HepG2 (cell line): ENCODE measurements around the gene TMEM106B. TPM values are rescaled to one million over a fixed set of nuclear protein-coding genes. Genes with fewer than 3 reads are reported as not detected.

Experiments used
- ATAC-seq: fragments of 200-7000 bp; cut with Tn5 transposase; 3 replicates; pipeline ENCODE4 v1.9.1; 2020; ENCODE audit warnings: mild to moderate bottlenecking, moderate library complexity
- BruUV-seq: library from RNA; stranded (reverse); fragments of 400-500 nt; replicated peaks from 2 replicates; lab custom pipeline; 2021; lab: Mats Ljungman, UMichigan
- CTCF ChIA-PET: fragments of 300-600 bp; formaldehyde crosslinking; extraction: SDS; loops from one replicate; lab custom pipeline; 2021; ENCODE audit warnings: low total read pairs, inconsistent platforms, low intra/inter-chr PET ratio; lab: Yijun Ruan, JAX
- POLR2A ChIA-PET: fragments of 350-600 bp; sonication (Branson Sonifier 250); formaldehyde crosslinking; loops from one replicate; lab custom pipeline; 2020; ENCODE audit warnings: antibody characterized with exemption, inconsistent platforms; lab: Yijun Ruan, JAX
- DNase-seq: peaks from one replicate; pipeline ENCODE4 v3.0.0-alpha.2; 2015; ENCODE audit warnings: low spot score
- FAIRE-seq: peaks from 3 replicates; lab custom pipeline; 2011; peaks lifted over from hg19 to GRCh38; lab: Jason Lieb, UNC
- H2AFZ ChIP-seq: one replicate; pipeline ENCODE4 v1.6.1; 2011; ENCODE audit warnings: low read length, inconsistent platforms
- H3K27ac ChIP-seq: fragments of 300-600 bp; 3 replicates; pipeline ENCODE4 v1.8.0; 2011; ENCODE audit warnings: mixed run types, mild to moderate bottlenecking, mixed read lengths, low read length, inconsistent platforms; ENCODE audit not compliant: insufficient read depth; ENCODE audit errors: extremely low read length
- H3K27me3 ChIP-seq, 2 experiments: fragments of 200-600 bp in 1 of 2; 2 replicates in 1 of 2; 3 replicates in 1 of 2; pipeline versions ENCODE4 v1.6.0 to v1.8.0; 2011; ENCODE audit warnings: low read length in 2 of 2, mild to moderate bottlenecking in 2 of 2, moderate library complexity in 2 of 2, inconsistent platforms in 1 of 2; ENCODE audit not compliant: insufficient read depth in 2 of 2, control insufficient read depth in 1 of 2
- H3K36me3 ChIP-seq, 2 experiments: fragments of 200-600 bp in 1 of 2; replicated peaks in 1 of 2; 2 replicates in 1 of 2; 3 replicates in 1 of 2; pipeline versions ENCODE4 v1.5.1 to v1.8.0; 2011; ENCODE audit warnings: low read length in 2 of 2, inconsistent platforms in 1 of 2; ENCODE audit not compliant: insufficient read depth in 2 of 2, control insufficient read depth in 1 of 2
- H3K4me1 ChIP-seq: 2 replicates; pipeline ENCODE4 v1.5.1; 2012; ENCODE audit warnings: low read length, inconsistent platforms; ENCODE audit not compliant: insufficient read depth
- H3K4me2 ChIP-seq: 2 replicates; pipeline ENCODE4 v1.6.0; 2011; ENCODE audit warnings: low read depth, low read length, inconsistent platforms
- H3K4me3 ChIP-seq, 3 experiments: fragments of 200-600 bp in 1 of 3; sonication (generic), shearing (Covaris generic) in 1 of 3; replicated peaks in 1 of 3; 2 replicates each; pipeline ENCODE4 v1.5.1; 2011 to 2016; ENCODE audit warnings: low read length in 3 of 3, inconsistent platforms in 2 of 3, low read depth in 2 of 3, mild to moderate bottlenecking in 2 of 3, control low read depth in 1 of 3, mixed read lengths in 1 of 3; ENCODE audit not compliant: insufficient read depth in 1 of 3
- H3K79me2 ChIP-seq: one replicate; pipeline ENCODE4 v1.6.1; 2011; ENCODE audit warnings: low read length, inconsistent platforms; ENCODE audit not compliant: insufficient read depth
- H3K9ac ChIP-seq: 2 replicates; pipeline ENCODE4 v1.6.0; 2011; ENCODE audit warnings: mild to moderate bottlenecking, low read depth, low read length, inconsistent platforms; ENCODE audit not compliant: insufficient read depth
- H3K9me3 ChIP-seq: 2 replicates; pipeline ENCODE4 v1.5.1; 2012; ENCODE audit warnings: mild to moderate bottlenecking, low read length
- H4K20me1 ChIP-seq: 2 replicates; pipeline ENCODE4 v1.6.0; 2011; ENCODE audit warnings: inconsistent platforms, mild to moderate bottlenecking, low read length, moderate library complexity; ENCODE audit not compliant: insufficient read depth
- ATM ChIP-seq: fragments of 450-650 bp; IDR thresholded peaks from 2 replicates; pipeline ENCODE4 v1.7.1; 2017; ENCODE audit warnings: mild to moderate bottlenecking, borderline replicate concordance
- GATAD2A ChIP-seq: IDR thresholded peaks from 2 replicates; pipeline ENCODE4 v1.6.1; 2016
- HCFC1 ChIP-seq: fragments of 150-350 bp; IDR thresholded peaks from 2 replicates; pipeline ENCODE4 v1.6.1; 2014; ENCODE audit warnings: low read depth, low read length
- MAFG ChIP-seq: sonication (generic); formaldehyde crosslinking; IDR thresholded peaks from 2 replicates; pipeline ENCODE4 v1.5.1; 2020; ENCODE audit warnings: mild to moderate bottlenecking, missing genetic modification reagents
- NKX3-1 ChIP-seq: sonication (generic); formaldehyde crosslinking; IDR thresholded peaks from 2 replicates; pipeline ENCODE4 v1.5.0; 2020; ENCODE audit warnings: missing genetic modification reagents
- SMAD1 ChIP-seq: sonication (generic); formaldehyde crosslinking; IDR thresholded peaks from 2 replicates; pipeline ENCODE4 v1.4.0; 2020; ENCODE audit warnings: missing genetic modification reagents, low read depth, mild to moderate bottlenecking, borderline replicate concordance
- SRSF9 ChIP-seq: fragments of 200-400 bp; formaldehyde crosslinking; IDR thresholded peaks from 2 replicates; pipeline ENCODE4 v1.6.1; 2018; ENCODE audit warnings: borderline replicate concordance, mild to moderate bottlenecking, low read depth, low read length; ENCODE audit not compliant: insufficient read depth, poor library complexity, severe bottlenecking
- TBL1XR1 ChIP-seq: fragments of 150-350 bp; IDR thresholded peaks from 2 replicates; pipeline ENCODE4 v1.6.1; 2014; ENCODE audit warnings: borderline replicate concordance, low read length; ENCODE audit not compliant: partially characterized antibody
- TBX3 ChIP-seq: fragments of 450-650 bp; IDR thresholded peaks from 2 replicates; pipeline ENCODE4 v1.6.1; 2017; ENCODE audit warnings: antibody characterized with exemption, mild to moderate bottlenecking, inconsistent platforms, borderline replicate concordance
- ZNF460 ChIP-seq: sonication (generic); formaldehyde crosslinking; IDR thresholded peaks from 2 replicates; pipeline ENCODE4 v1.5.1; 2020; ENCODE audit warnings: missing genetic modification reagents, mild to moderate bottlenecking, borderline replicate concordance
- ZNF546 ChIP-seq: sonication (generic); formaldehyde crosslinking; conservative IDR thresholded peaks from 2 replicates; pipeline ENCODE4 v1.8.1; 2023; ENCODE audit warnings: mild to moderate bottlenecking, missing genetic modification reagents
- WGBS: methylation state at CpG from one replicate; pipeline ENCODE4 v1.1.6; 2017; ENCODE audit warnings: low lambda C conversion rate; 5-methylcytosine and 5-hydroxymethylcytosine counted together
- in situ Hi-C: cut with HindIII; loops from 2 replicates; pipeline ENCODE4 v1.10.0; 2017; ENCODE audit warnings: low pct_unique_long_range_greater_than_20kb; ENCODE audit not compliant: extremely low pct_ligation_motif_present
- intact Hi-C: fragments of 100-400 bp; cut with micrococcal nuclease; formaldehyde crosslinking; loops from one replicate; pipeline ENCODE4 v1.10.0; 2022; ENCODE audit not compliant: unreplicated experiment
- polyA plus RNA-seq, 8 experiments: library from polyadenylated mRNA; depleted of rRNA in 3 of 8; stranded (reverse) in 7 of 8; unstranded in 1 of 8; fragments of >200 nt; fragmentation: Illumina TruSeq in 4 of 8; extraction: Trizol in 4 of 8; gene quantifications; 2 replicates each; pipeline versions ENCODE4 v1.2.1 to v1.2.3, GENCODE V29; 2011 to 2016; ENCODE audit warnings: low read depth in 4 of 8, missing spikeins in 1 of 8, mixed read lengths in 1 of 8; ENCODE audit not compliant: insufficient read depth in 1 of 8
- total RNA-seq, 5 experiments: library from RNA; depleted of rRNA; stranded (reverse); fragments of >200 nt; fragmentation: Illumina TruSeq; extraction: Trizol; gene quantifications; 2 replicates each; pipeline ENCODE4 v1.2.3, GENCODE V29; 2016; ENCODE audit warnings: low read depth in 1 of 5
- TF ChIP-seq, protein P1 (sequence below), 2 experiments: sonication (generic) in 1 of 2; formaldehyde crosslinking in 1 of 2; IDR thresholded peaks; 2 replicates each; pipeline versions ENCODE4 v1.6.1 to v1.9.0; 2014 to 2022; ENCODE audit warnings: antibody characterized with exemption in 1 of 2, borderline replicate concordance in 1 of 2, inconsistent platforms in 1 of 2, low read depth in 1 of 2, missing genetic modification reagents in 1 of 2

TMEM106B gene
- total and polyA plus RNA-seq, 2 of the 13 experiments (the other 11 are each of a cell fraction or from before 2014, with no cell fraction given), result 16.8 to 25.1 TPM

DNA sequence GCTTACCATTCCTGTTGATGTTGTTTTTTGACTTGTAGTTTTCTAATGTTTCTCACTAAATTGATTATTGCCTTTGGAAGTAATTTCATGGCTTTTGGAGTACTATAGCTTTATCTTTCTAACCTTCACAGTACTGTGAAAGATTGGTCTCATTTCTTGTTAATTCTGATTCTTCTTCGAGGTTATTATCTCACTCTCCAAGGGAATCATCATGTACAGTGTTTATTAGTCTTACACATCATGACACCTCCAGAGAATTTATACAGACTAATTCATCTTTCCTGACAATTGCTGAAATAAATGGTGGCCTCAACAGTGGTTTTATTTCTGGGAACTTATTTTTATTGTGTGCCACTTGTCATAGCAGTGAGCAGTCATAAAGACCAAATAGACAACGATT is 37.4 kb upstream of the TMEM106B start:
- no peak overlapping the region for H3K9ac ChIP-seq
- DNase-seq (no peak), ATAC-seq (no peak), FAIRE-seq (no peak)
- CTCF ChIA-PET, result no interaction called here
- no TSS peak for BruUV-seq
- no peaks in the 10 kb centered on the region for H4K20me1 ChIP-seq
- H3K4me1 ChIP-seq, result peaks cover 25% of the 10 kb centered on the region
- in situ Hi-C loops, result no loop called here
- H2AFZ ChIP-seq, result no peak overlapping the region
- H3K27ac ChIP-seq, result no peak overlapping the region
- intact Hi-C loops, result no loop called here
- no peak overlapping the region for H3K4me2 ChIP-seq
- no peak overlapping the region for H3K4me3 ChIP-seq
- H3K27me3 ChIP-seq, result no peaks in the 10 kb centered on the region
- no peaks in the 10 kb centered on the region for H3K79me2 ChIP-seq
- TF ChIP-seq SRSF9, result no peak
- no peak for TF ChIP-seq SMAD1 (CRISPR knock-in tag)
- TF ChIP-seq ZNF546 (CRISPR knock-in tag), result no peak
- TF ChIP-seq HCFC1, result no peak
- TF ChIP-seq, protein P1, sequence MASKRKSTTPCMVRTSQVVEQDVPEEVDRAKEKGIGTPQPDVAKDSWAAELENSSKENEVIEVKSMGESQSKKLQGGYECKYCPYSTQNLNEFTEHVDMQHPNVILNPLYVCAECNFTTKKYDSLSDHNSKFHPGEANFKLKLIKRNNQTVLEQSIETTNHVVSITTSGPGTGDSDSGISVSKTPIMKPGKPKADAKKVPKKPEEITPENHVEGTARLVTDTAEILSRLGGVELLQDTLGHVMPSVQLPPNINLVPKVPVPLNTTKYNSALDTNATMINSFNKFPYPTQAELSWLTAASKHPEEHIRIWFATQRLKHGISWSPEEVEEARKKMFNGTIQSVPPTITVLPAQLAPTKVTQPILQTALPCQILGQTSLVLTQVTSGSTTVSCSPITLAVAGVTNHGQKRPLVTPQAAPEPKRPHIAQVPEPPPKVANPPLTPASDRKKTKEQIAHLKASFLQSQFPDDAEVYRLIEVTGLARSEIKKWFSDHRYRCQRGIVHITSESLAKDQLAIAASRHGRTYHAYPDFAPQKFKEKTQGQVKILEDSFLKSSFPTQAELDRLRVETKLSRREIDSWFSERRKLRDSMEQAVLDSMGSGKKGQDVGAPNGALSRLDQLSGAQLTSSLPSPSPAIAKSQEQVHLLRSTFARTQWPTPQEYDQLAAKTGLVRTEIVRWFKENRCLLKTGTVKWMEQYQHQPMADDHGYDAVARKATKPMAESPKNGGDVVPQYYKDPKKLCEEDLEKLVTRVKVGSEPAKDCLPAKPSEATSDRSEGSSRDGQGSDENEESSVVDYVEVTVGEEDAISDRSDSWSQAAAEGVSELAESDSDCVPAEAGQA (IDR thresholded peaks at IDR 0.05; ENCODE audit: low read depth), result no peak
- TF ChIP-seq, protein P1 (CRISPR knock-in tag; IDR thresholded peaks at IDR 0.05; ENCODE audit: borderline replicate concordance), result no peak
- no peak for TF ChIP-seq TBL1XR1
- TF ChIP-seq NKX3-1 (CRISPR knock-in tag), result no peak
- TF ChIP-seq TBX3, result no peak
- no peak for TF ChIP-seq ZNF460 (CRISPR knock-in tag)
- TF ChIP-seq GATAD2A, result no peak
- no peak for TF ChIP-seq MAFG
- no peak for TF ChIP-seq ATM
- WGBS, result 27% methylated on average over 2 of the region's 2 CpGs
- no peaks in the 10 kb centered on the region for H3K9me3 ChIP-seq
- no peaks in the 10 kb centered on the region for H3K36me3 ChIP-seq
- POLR2A ChIA-PET, result no interaction called here
